Right cardiac atrium (tissue), 5 donors: Measurements from ENCODE around the gene MAP1S. TPM values are rescaled to one million over a fixed set of nuclear protein-coding genes. Genes with fewer than 3 reads are reported as not detected.
A peak's percentile ranks its signal among the peaks of the same experiment; 100 is the strongest.

ENCODE experiments used
- ATAC-seq, 2 donors: fragments of 200-7000 bp; cut with Tn5 transposase; one replicate each; pipeline versions ENCODE4 v1.8.0 to v1.9.1; 2020; ENCODE audit warnings: moderate library complexity in 2 of 2, mild to moderate bottlenecking in 1 of 2
- DNase-seq, 3 donors: peaks; one replicate each; pipeline ENCODE4 v3.0.0-alpha.2; 2020
- H3K27ac ChIP-seq: one replicate; pipeline ENCODE4 v1.5.1; 2013; ENCODE audit warnings: mild to moderate bottlenecking, low read length, control low read depth, moderate library complexity
- H3K27me3 ChIP-seq: one replicate; pipeline ENCODE4 v1.6.1; 2013; ENCODE audit not compliant: control insufficient read depth, insufficient read depth
- H3K4me1 ChIP-seq: one replicate; pipeline ENCODE4 v1.6.1; 2013; ENCODE audit warnings: low read length; ENCODE audit not compliant: control insufficient read depth, insufficient read depth
- H3K4me3 ChIP-seq: one replicate; pipeline ENCODE4 v1.5.1; 2013; ENCODE audit warnings: low read length, control low read depth
- H3K9me3 ChIP-seq: one replicate; pipeline ENCODE4 v1.6.1; 2013; ENCODE audit warnings: low read length; ENCODE audit not compliant: control insufficient read depth
- WGBS: extraction: QIAGEN DNeasy Blood & Tissue Kit; methylation state at CpG from one replicate; pipeline ENCODE4 v1.1.7; 2013; 5-methylcytosine and 5-hydroxymethylcytosine counted together
- intact Hi-C, 4 donors: fragments of 100-400 bp; cut with DNase I; formaldehyde crosslinking; loops; one replicate each; pipeline versions ENCODE4 v1.11.0 to v1.14.0; 2022 to 2023
- long read RNA-seq, 4 donors: library from polyadenylated mRNA; unstranded; transcript quantifications; one replicate each; pipeline ENCODE4 v2.0.0, GENCODE V29; 2020 to 2021
- polyA plus RNA-seq: library from polyadenylated mRNA; stranded (reverse); fragments of 200-250 nt; gene quantifications from one replicate; pipeline ENCODE4 v1.2.3, GENCODE V29; 2013
- total RNA-seq, 4 donors: library from RNA; stranded (reverse); fragmentation: NEBNext Ultra II Directional; extraction: Animal tissue kit (Norgen Biotek cat#: 25700); gene quantifications; one replicate each; pipeline ENCODE4 v1.2.1, GENCODE V29; 2021
- donor health status: healthy with polysubstance abuse.
- donor health status: DM: no; HTN: yes; CAD: no.
- donor health status: DM: no; HTN: no; CAD: no.
- donor health status: DM: no; HTN: yes; CAD: no; lungs with severe emphysema.
- donor health status: DM: yes; HTN: yes; CAD: no.

MAP1S gene
- total RNA-seq (10 to 100 TPM; 24.8 to 35.5 (median 31.6) TPM), polyA plus RNA-seq (14.7 TPM)
- long read RNA-seq, donor 1, transcript MAP1S-201 (7 exons, 3,419 nt) = major isoform, 12 of 45 reads
- long read RNA-seq, donor 1, partial matches to known transcripts = 31 of 45 reads
- long read RNA-seq, donor 1, other reads (novel, unspliced or antisense) = 2 of 45 reads
- long read RNA-seq, donor 2, transcript MAP1S-201 (7 exons, 3,419 nt) = major isoform, 23 of 36 reads
- long read RNA-seq, donor 2, partial matches to known transcripts = 12 of 36 reads
- long read RNA-seq, donor 2, other reads (novel, unspliced or antisense) = 1 of 36 reads
- long read RNA-seq, donor 3, transcript MAP1S-201 (7 exons, 3,419 nt) = major isoform, 24 of 60 reads
- long read RNA-seq, donor 3, partial matches to known transcripts = 32 of 60 reads
- long read RNA-seq, donor 3, other reads (novel, unspliced or antisense) = 4 of 60 reads
- long read RNA-seq, donor 4, transcript MAP1S-201 (7 exons, 3,419 nt) = major isoform, 18 of 31 reads
- long read RNA-seq, donor 4, partial matches to known transcripts = 12 of 31 reads
- long read RNA-seq, donor 4, other reads (novel, unspliced or antisense) = 1 of 31 reads

- Histone ChIP-seq H3K4me1 (peaks cover 15% of the 10 kb centered on the region), H3K4me3 (peak within 1 kb of the TSS; percentile 96), H3K27ac (peak within 1 kb of the TSS; percentile 63), H3K27me3 (no peaks in the 10 kb centered on the region), H3K9me3 (no peaks in the 10 kb centered on the region)
- peak; percentile 55 to 63 for ATAC-seq
- intact Hi-C loops = loop anchor here in 1 of 4 donors (5.0 kb wide), 1 partner anchor 128 kb away; the partner anchor contains the start of gene JAK3
- 2% methylated on average over 53 of the region's 53 CpGs for WGBS
- peak; percentile 71 to 89 (median 87) for DNase-seq
These were observed at the start of gene MAP1S for GRCh38 chr19:17718947-17719711. TSS of gene MAP1S (plus strand) at chr19:17719480. CDS start at chr19:17719503, 23 bp downstream.

GRCh38 chr19:17671906-17672305 is 47.4 kb upstream of the MAP1S start:
- no peak for DNase-seq
- peak in 1 of 2 donors; percentile 40 for ATAC-seq
- WGBS = 77% methylated on average over 2 of the region's 2 CpGs
- Histone ChIP-seq H3K9me3 (no peaks in the 10 kb centered on the region), H3K4me1 (no peaks in the 10 kb centered on the region), H3K27me3 (no peaks in the 10 kb centered on the region), H3K4me3 (no peak overlapping the region), H3K27ac (no peak overlapping the region)
- intact Hi-C loops = no loop called here

GRCh38 chr19:17673937-17674799 is 45.1 kb upstream of the MAP1S start:
- no peak for DNase-seq
- Histone ChIP-seq H3K4me3 (no peak overlapping the region), H3K4me1 (no peaks in the 10 kb centered on the region), H3K27me3 (no peaks in the 10 kb centered on the region), H3K27ac (no peak overlapping the region), H3K9me3 (no peaks in the 10 kb centered on the region)
- WGBS = 52% methylated on average over 19 of the region's 19 CpGs
- no peak for ATAC-seq
- intact Hi-C loops = no loop called here

GRCh38 chr19:17676295-17676694 is 43.0 kb upstream of the MAP1S start:
- intact Hi-C loops = no loop called here
- Histone ChIP-seq H3K27me3 (no peaks in the 10 kb centered on the region), H3K4me3 (no peak overlapping the region), H3K4me1 (peaks cover 3% of the 10 kb centered on the region), H3K27ac (no peak overlapping the region), H3K9me3 (no peaks in the 10 kb centered on the region)
- DNase-seq (no peak), ATAC-seq (no peak)
- WGBS = 49% methylated on average over 2 of the region's 2 CpGs

GRCh38 chr19:17677002-17677401 is 42.3 kb upstream of the MAP1S start:
- Histone ChIP-seq H3K9me3 (no peaks in the 10 kb centered on the region), H3K4me1 (peaks cover 3% of the 10 kb centered on the region), H3K4me3 (no peak overlapping the region), H3K27me3 (no peaks in the 10 kb centered on the region), H3K27ac (no peak overlapping the region)
- ATAC-seq (no peak), DNase-seq (no peak)
- 62% methylated on average over 2 of the region's 2 CpGs for WGBS
- intact Hi-C loops = no loop called here

- no peak overlapping the region for H3K27ac ChIP-seq
- intact Hi-C loops = no loop called here
- H3K9me3 ChIP-seq = no peaks in the 10 kb centered on the region
- DNase-seq (no peak), ATAC-seq (no peak)
- 91% methylated on average over 4 of the region's 4 CpGs for WGBS
- H3K4me3 ChIP-seq = no peak overlapping the region
- peaks cover 3% of the 10 kb centered on the region for H3K4me1 ChIP-seq
- no peaks in the 10 kb centered on the region for H3K27me3 ChIP-seq
These were observed 40.4 kb upstream of the MAP1S start for GRCh38 chr19:17678836-17679235.

- Histone ChIP-seq H3K27me3 (no peaks in the 10 kb centered on the region), H3K9me3 (no peaks in the 10 kb centered on the region), H3K4me3 (peak overlapping the region; percentile 36), H3K27ac (peak overlapping the region; percentile 19), H3K4me1 (peaks cover 3% of the 10 kb centered on the region)
- DNase-seq (no peak), ATAC-seq (peak; percentile 6 to 7)
- intact Hi-C loops = no loop called here
- WGBS = 7% methylated on average over 14 of the region's 14 CpGs
These were observed 39.6 kb upstream of the MAP1S start for GRCh38 chr19:17679526-17680229.

GRCh38 chr19:17680230-17680722 is 39.0 kb upstream of the MAP1S start:
- intact Hi-C loops = no loop called here
- no peak overlapping the region for H3K27ac ChIP-seq
- peak; percentile 94 to 98 for ATAC-seq

GRCh38 chr19:17681505-17682125 is 37.7 kb upstream of the MAP1S start:
- Histone ChIP-seq H3K27ac (no peak overlapping the region), H3K27me3 (no peaks in the 10 kb centered on the region), H3K4me1 (peaks cover 3% of the 10 kb centered on the region), H3K9me3 (no peaks in the 10 kb centered on the region), H3K4me3 (no peak overlapping the region)
- WGBS = 50% methylated on average over 25 of the region's 25 CpGs
- DNase-seq (peak; percentile 57 to 78 (median 78)), ATAC-seq (peak in 1 of 2 donors; percentile 5)
- intact Hi-C loops = no loop called here

More at GRCh38 chr19:17680230-17680722, 39.0 kb upstream of the MAP1S start:
- Histone ChIP-seq H3K4me3 (peak overlapping the region; percentile 36), H3K27me3 (no peaks in the 10 kb centered on the region), H3K4me1 (peaks cover 3% of the 10 kb centered on the region), H3K9me3 (no peaks in the 10 kb centered on the region)
- peak; percentile 87 to 92 (median 91) for DNase-seq
- WGBS = 2% methylated on average over 38 of the region's 38 CpGs
